Neural crest cell (in vitro differentiated cells): Measurements from ENCODE around the gene REXO5. TPM values are rescaled to one million over a fixed set of nuclear protein-coding genes. Genes with fewer than 3 reads are reported as not detected.
A peak's percentile ranks its signal among the peaks of the same experiment; 100 is the strongest.
"Not testable (repeated sequence)": the region's sequence is repeated elsewhere in the genome, so short reads cannot be mapped to it uniquely, and the experiment has no call there.

Experiments
- DNase-seq: peaks from one replicate; pipeline ENCODE4 v3.0.0; 2021; ENCODE audit warnings: low read depth, mixed read lengths, low spot score
- H3K27ac Mint-ChIP-seq: one replicate; pipeline ENCODE4 v1.8.0; 2021; ENCODE audit warnings: mild to moderate bottlenecking, mixed read lengths; ENCODE audit not compliant: unreplicated experiment
- H3K27me3 Mint-ChIP-seq: 2 replicates; pipeline ENCODE4 v1.8.0; 2021; ENCODE audit warnings: low read depth, mild to moderate bottlenecking, mixed read lengths
- H3K36me3 Mint-ChIP-seq: 2 replicates; pipeline ENCODE4 v1.8.0; 2021; ENCODE audit warnings: low read depth, mild to moderate bottlenecking, mixed read lengths
- H3K4me1 Mint-ChIP-seq: 2 replicates; pipeline ENCODE4 v1.8.0; 2021; ENCODE audit warnings: mixed read lengths
- H3K4me3 Mint-ChIP-seq: one replicate; pipeline ENCODE4 v1.8.0; 2021; ENCODE audit warnings: mild to moderate bottlenecking, mixed read lengths
- H3K9me3 Mint-ChIP-seq: 2 replicates; pipeline ENCODE4 v1.8.0; 2021; ENCODE audit warnings: mixed read lengths
- total RNA-seq: library from RNA; stranded (reverse); gene quantifications from 2 replicates; pipeline ENCODE4 v1.2.1, GENCODE V29; 2021
- TF ChIP-seq, protein P1 (sequence below): fragments of 200-600 bp; sonication (generic); conservative IDR thresholded peaks from 2 replicates; pipeline ENCODE4 v1.5.0; 2021; ENCODE audit warnings: antibody characterized with exemption, mild to moderate bottlenecking

The REXO5 gene
- total RNA-seq, 1 donor from 2014 or later, result 10.1 TPM

DNA sequence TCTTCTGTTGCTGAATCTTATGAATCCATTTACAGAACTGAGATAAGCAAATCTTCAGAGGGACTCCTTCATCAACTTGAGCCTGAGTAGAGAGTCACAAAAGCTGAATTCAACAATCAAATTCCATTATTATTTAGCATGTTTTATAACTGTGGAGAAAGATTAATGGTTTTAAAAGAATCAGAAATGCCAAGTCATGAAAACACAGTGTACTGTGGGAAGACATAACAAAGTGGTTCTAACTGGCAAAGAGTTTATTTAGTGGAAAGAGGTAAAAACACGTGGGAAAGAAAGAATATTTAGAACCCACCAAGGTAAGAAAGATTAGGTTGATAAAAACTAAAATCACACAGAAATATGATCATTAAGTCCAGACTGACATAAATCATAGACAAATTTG, 5.0 kb upstream of the REXO5 start:
- peak overlapping the region; percentile 28 for H3K4me3 Mint-ChIP-seq
- TF ChIP-seq, protein P1, sequence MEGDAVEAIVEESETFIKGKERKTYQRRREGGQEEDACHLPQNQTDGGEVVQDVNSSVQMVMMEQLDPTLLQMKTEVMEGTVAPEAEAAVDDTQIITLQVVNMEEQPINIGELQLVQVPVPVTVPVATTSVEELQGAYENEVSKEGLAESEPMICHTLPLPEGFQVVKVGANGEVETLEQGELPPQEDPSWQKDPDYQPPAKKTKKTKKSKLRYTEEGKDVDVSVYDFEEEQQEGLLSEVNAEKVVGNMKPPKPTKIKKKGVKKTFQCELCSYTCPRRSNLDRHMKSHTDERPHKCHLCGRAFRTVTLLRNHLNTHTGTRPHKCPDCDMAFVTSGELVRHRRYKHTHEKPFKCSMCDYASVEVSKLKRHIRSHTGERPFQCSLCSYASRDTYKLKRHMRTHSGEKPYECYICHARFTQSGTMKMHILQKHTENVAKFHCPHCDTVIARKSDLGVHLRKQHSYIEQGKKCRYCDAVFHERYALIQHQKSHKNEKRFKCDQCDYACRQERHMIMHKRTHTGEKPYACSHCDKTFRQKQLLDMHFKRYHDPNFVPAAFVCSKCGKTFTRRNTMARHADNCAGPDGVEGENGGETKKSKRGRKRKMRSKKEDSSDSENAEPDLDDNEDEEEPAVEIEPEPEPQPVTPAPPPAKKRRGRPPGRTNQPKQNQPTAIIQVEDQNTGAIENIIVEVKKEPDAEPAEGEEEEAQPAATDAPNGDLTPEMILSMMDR, result no peak
- DNase-seq, result no peak
- no peak overlapping the region for H3K27ac Mint-ChIP-seq
- H3K36me3 Mint-ChIP-seq, result no peaks in the 10 kb centered on the region
- peaks cover 11% of the 10 kb centered on the region for H3K4me1 Mint-ChIP-seq
- no peaks in the 10 kb centered on the region for H3K9me3 Mint-ChIP-seq
- H3K27me3 Mint-ChIP-seq, result no peaks in the 10 kb centered on the region

DNA sequence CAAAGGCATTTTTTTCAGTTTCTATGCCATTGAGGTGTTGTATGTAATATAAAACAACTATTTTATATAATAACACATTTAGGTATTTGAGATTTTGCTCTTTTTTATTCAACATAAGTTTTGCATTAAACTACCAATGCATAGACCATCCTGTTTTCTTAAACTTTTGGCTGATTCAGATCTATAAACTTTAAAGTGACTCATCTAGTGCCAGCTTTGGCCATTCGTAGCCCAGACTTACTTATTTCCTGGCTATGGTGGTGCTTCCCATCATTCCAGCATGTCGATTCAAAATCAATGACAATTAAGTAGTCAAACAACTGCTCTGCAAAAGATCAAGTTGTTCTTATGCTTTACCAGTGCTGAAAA, 3.2 kb upstream of the REXO5 start:
- no peak for DNase-seq
- peaks cover 22% of the 10 kb centered on the region for H3K4me1 Mint-ChIP-seq
- H3K4me3 Mint-ChIP-seq, result peak overlapping the region; percentile 56
- H3K9me3 Mint-ChIP-seq, result no peaks in the 10 kb centered on the region
- no peak overlapping the region for H3K27ac Mint-ChIP-seq
- TF ChIP-seq, protein P1, result no peak
- H3K27me3 Mint-ChIP-seq, result no peaks in the 10 kb centered on the region
- H3K36me3 Mint-ChIP-seq, result no peaks in the 10 kb centered on the region

DNA sequence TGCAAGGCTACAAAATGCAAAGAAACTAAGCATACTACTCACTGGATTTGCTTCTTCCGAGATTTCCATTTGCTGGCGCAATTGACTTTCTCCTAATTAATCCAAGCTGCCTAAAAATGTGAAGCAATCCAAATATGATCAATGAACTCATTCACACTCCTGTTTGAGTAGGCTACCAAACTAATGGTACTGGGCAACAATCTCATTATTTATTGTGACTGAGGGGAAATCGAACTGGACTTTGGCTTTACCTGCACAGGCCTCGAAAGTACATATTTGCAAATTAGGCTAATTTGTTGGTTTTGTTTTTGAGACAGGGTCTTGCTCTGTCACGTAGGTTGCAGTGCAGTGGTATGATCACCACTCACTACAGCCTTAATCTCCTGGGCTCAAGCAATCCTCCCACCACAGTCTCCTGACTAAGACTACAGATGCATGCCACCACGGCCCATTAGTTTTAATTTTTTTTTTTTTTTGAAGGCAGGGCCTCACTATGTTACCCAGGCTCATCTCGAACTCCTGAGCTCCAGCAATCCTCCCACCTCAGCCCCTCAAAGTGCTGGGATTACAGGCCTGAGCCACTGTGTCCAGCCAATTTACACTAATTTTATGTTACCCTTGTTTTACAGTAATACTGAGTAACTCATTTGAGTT, 2.6 kb upstream of the REXO5 start:
- Mint-ChIP-seq H3K27me3 (no peaks in the 10 kb centered on the region), H3K4me3 (peak overlapping the region; percentile 56), H3K36me3 (no peaks in the 10 kb centered on the region), H3K27ac (no peak overlapping the region), H3K9me3 (no peaks in the 10 kb centered on the region), H3K4me1 (peaks cover 25% of the 10 kb centered on the region)
- DNase-seq, result no peak
- TF ChIP-seq, protein P1, result no peak

DNA sequence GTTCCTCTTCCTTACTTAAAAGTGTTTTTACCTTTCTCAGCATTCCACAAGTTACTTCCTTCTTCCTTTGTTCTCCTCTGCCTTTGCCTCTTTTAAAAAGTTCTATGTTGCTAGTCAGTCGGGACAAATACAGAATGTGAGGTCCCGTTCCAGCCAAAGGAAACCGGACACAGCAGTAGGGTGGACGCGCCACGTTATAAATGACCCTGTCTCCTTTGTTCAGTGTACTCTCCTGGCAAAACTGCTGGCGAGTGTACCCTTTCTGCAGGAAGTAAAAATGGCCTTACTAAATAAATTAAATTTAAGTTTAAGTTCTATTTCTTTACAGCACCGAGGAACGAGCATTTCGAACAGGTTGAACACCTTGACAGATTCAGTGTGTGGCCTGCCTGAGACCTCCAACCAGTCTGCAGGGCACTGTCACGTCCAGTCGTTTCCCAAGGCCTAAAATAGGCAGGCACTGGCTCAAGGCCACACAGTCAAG, 601 bp upstream of the REXO5 start:
- H3K9me3 Mint-ChIP-seq, DNase-seq, H3K36me3 Mint-ChIP-seq, H3K27me3 Mint-ChIP-seq: not testable (repeated sequence)
- Mint-ChIP-seq H3K27ac (peak overlapping the region; percentile 90), H3K4me3 (peak overlapping the region; percentile 98), H3K4me1 (peaks cover 25% of the 10 kb centered on the region)

DNA sequence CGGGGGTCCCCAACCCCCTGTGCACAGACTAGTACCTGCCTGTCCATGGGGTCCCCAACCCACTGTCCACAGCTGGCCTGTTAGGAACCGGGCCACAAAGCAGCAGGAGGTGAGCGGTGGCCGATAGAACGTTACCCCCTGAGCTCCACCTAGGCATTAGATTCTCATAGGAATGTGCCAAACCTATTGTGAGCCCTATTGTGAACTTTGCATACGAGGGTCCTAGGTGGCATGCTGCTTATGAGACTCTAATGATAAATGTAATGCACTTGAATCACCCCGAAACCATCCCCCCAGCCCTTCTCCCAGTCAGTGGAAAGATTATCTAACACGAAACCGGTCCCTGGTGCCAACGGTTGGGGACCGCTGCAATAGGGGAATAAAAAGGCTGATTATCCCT, 1.5 kb downstream of the REXO5 start:
- Mint-ChIP-seq H3K4me1 (peaks cover 25% of the 10 kb centered on the region), H3K9me3 (no peaks in the 10 kb centered on the region), H3K27me3 (no peaks in the 10 kb centered on the region), H3K4me3 (peak overlapping the region; percentile 98), H3K36me3 (no peaks in the 10 kb centered on the region), H3K27ac (no peak overlapping the region)
- DNase-seq, result no peak
- TF ChIP-seq, protein P1, result no peak

DNA sequence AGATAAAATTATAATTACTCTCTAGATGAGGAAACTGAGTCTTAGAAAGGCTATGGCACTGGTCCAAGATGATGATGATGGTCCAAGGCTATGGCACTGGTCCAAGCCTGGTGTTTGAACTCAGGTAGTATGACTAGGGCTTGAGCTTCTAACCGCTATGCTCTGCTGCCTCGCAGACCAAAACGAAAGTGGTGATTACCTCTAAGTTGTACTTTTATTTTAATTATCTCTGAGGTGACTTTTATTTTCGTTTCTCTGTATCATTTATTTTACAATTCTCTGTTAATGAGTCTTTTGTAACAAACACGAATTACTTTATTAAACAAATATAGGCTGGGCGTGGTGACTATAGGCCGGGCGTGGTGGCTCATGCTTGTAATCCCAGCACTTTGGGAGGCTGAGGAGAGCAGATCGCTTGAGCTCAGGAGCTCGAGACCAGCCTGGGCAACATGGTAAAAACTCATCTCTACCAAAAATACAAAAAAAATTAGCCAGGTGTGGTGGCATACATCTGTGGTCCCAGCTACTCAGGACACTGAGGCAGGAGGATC, 5.6 kb downstream of the REXO5 start:
- no peak for DNase-seq
- H3K27me3 Mint-ChIP-seq, result no peaks in the 10 kb centered on the region
- H3K36me3 Mint-ChIP-seq, result no peaks in the 10 kb centered on the region
- H3K27ac Mint-ChIP-seq, result no peak overlapping the region
- TF ChIP-seq, protein P1, result no peak
- H3K4me1 Mint-ChIP-seq, result peaks cover 8% of the 10 kb centered on the region
- no peaks in the 10 kb centered on the region for H3K9me3 Mint-ChIP-seq
- H3K4me3 Mint-ChIP-seq, result no peak overlapping the region
